Stimulated activated naive CD4-positive, alpha-beta T cell treated with Interleukin-2 at 50 U/mL for 16 hours (primary cell): ENCODE data around the gene GABRE.
"Not testable (repeated sequence)": the region's sequence is repeated elsewhere in the genome, so short reads cannot be mapped to it uniquely, and the experiment has no call there.

Experiments used
- DNase-seq: peaks from one replicate; lab custom pipeline; 2025; lab: John Stamatoyannopoulos, UW

The GABRE gene

DNA sequence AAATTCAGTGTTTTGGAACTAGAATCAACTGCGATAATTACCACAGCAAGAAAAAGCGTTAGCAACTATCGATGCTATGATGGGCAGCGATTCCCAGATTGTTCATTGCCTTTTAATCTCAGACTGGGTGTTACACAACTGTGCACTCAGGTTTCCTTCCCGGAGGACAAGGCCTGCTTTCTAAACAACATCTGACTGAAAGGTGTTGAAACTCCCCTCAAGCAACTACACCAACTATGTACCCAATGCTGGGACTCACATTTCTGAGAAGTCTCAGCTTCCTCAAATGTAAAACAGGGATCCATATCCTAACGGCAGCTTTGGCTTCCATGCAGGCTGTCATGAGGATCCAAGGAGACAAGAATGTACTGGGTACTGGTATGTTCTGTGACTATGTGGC is 8.2 kb downstream of the GABRE start:
- no peak for DNase-seq

DNA sequence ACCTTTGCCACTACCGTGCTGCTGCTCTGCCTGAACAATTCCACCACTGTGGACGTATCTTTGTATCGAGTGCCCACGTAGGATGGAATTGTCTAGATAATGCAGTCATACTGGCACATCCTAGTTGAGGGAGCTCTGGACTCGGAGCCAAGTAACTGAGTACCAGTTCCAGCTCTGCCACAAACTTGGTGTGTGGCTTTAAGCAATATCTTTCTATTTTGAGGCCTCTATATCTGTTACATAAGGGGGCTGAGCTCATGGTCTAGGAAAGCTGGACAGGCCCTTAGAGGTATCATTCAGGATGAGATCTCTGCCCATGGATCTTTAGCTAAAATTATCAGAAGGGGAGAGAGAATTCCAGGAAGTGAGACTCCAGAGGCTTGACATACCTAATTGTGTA is 12.4 kb downstream of the GABRE start:
- DNase-seq: no peak

DNA sequence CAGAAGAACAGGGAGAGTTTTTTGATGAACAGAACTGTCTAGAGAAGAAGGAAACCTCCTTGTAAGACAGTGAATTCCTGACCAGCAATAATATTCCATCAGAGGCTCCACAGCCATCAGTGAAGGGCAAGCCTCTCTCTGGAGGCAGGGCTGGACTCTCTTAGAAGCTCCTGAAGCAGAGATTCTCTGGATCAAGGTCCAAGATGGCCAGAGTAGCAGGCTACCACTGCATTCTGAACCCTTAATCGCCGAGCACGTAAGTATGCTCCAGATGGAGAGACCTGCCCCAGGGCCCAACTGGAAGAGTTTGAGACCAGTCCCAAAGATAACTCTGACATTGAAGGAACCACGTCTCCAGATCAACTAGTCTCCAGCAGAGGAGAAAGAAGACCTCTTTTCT is 16.4 kb downstream of the GABRE start:
- DNase-seq: no peak

DNA sequence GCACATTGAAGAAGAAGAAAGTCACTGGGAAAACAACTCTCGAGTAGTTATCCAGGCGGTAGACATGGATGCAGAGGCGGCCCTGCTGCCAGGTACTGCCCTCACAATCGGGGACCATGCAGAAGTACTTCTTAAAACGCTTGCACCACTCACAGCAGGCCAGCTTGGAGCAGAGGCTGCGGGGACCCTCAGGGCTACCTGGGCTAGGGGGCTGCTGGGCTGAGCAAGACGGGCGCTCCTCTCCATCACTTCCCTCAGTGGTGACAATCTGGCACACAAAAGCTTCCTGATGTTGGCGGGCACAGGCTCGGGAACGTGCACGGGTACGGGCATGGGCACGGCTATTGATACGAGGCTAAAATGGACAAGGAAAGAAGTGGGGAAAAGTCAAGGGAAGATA is 19.7 kb downstream of the GABRE start:
- DNase-seq: no peak

DNA sequence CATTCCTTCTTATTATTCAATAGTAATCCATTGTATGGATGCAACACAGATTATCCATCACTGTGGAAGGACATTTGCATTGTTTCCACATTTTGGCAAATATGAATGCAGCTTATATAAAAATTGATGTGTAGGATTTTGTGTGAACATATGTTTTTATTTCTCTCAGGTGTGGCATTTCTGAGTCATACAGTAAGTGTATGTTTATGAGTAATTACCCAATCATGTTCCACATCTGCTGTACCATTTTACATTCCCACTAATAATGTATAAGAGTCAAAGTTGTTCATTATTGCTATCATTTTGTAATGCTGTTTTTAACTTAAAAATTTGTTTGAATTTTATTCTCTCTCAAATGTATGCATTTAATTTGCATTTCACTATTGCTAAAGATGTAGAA is 36.3 kb downstream of the GABRE start:
- no peak for DNase-seq

DNA sequence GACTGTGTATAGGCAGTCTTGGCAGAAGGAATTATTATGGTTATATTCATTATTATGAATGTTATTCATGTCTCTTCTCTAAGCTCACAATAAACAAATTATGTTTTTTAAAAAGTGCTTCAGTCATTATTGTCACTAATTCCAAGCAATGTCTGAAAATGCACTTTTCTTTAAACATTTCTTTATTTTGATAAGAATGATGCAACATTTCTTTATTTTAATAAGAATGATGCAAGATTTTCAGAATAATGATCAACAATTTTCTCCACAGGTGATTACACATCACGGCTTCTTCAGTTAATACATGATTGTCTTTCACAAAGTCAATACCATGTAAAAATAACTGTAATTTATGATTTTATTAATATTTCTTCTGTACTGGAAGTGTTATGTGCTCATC is 39.1 kb downstream of the GABRE start:
- DNase-seq: no peak

DNA sequence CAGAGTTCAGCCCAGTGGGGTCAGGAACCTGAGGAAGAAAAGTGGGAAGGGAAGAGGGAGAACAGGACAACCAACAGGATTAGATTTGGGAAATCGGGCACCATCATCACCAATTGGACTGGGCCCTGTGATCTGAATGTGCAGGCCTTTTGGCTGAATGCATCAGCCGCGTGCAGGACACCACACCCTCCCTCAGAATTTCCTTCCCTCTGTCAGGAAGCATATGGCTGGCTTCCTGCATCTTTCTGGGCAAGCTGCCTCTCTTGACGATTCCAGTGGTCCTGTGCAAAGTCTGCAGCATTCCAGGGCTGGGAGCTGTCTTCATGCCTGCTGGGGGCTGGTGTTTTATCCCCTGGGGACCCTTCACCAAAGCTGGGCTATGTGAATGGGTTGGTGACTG is 45.4 kb downstream of the GABRE start:
- DNase-seq: no peak

DNA sequence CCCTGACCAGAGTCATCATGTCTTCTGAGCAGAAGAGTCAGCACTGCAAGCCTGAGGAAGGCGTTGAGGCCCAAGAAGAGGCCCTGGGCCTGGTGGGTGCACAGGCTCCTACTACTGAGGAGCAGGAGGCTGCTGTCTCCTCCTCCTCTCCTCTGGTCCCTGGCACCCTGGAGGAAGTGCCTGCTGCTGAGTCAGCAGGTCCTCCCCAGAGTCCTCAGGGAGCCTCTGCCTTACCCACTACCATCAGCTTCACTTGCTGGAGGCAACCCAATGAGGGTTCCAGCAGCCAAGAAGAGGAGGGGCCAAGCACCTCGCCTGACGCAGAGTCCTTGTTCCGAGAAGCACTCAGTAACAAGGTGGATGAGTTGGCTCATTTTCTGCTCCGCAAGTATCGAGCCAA is 50.8 kb downstream of the GABRE start:
- DNase-seq: no peak

DNA sequence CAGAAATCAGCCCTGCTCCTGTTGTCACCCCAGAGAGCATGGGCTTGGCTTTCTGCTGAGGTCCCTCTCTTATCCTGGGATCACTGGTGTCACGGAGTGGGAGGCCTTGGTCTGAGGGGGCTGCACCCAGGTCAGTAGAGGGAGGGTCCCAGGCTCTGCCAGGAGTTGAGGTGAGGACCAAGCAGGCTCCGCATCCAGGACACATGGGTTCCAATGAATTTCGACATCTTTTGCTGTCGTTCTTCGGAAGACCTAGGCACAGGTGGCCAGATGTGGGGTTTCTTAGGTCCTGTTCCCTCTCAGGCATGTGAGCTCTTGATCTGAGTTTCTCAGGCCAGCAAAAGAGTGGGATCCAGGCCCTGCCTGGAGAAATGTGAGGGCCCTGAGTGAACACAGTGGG is 51.8 kb downstream of the GABRE start:
- DNase-seq: no peak

DNA sequence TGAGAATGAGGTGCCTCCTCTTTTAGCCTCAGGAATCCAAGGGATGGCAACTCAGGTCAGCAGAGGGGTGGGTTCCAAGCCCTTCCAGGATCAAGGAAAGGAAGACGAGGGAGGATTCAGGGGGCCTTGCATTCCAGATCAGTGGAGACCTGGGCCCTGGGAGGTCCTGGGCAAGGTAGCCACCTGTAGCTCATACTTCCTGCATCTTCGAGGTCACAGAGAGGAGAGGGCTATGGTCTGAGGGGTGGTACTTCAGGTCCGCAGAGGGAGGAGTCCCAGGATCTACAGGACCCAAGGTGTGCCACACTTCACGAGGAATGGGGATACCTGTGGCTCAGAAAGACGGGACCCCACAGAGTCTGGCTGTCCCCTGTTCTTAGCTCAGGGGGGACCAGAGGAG is 52.6 kb downstream of the GABRE start:
- DNase-seq: no peak

DNA sequence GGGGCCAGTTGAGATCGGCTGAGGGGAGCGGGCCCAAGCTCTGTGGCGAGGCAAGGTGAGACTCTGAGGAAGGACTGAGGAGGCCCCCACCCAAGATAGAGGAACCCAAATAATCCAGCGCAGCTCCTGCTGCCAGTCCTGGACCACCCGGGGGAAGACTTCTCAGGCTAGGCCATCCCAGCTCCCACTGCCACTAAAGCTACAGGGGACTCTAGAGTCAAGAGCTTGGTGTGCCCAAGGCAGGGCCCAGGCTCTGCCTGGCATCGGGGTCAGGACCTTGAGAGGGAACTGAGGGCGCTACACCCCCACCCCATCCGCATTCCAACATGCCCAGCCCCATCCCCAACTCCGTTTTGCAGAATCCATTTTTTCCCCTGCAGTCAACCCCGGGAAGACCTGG is 53.2 kb downstream of the GABRE start:
- no peak for DNase-seq

DNA sequence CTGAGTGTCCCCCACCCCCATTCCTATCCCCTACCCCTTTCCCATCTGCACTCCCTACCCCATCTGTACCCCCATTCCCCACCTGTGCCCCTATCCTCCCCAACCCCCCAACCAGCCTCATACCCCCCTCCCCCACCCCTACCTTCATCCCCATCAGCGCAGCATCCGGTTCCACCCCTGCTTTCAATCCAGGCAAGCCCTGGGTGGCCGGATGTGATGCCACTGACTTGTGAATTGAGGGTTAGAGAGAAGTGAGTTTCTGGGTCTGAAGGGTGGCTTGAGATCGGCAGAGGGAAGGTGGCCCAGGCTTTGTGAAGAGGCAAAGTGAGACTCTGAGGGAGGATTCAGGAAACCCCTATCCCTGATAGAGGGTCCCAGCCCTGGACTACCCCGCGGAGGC is 53.9 kb downstream of the GABRE start:
- DNase-seq: no peak

DNA sequence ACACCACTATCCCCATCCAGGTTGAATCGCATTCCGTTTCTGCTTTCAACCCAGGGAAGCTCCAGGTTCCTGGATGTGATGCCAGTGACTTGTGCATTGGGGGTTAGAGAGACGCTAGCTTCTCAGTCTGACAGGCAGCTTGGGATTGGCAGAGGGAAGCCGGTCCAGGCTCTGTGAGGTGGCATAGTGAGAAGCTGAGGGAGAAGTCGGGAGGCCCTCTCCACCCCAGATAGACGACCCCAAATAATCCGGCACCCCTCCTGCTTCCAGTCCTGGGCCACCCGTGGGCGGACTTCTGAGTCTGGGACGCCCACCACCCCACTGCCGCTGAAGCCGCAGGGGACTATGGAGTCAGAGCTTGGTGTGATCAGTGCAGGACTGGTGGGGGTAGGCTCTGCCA is 54.4 kb downstream of the GABRE start:
- no peak for DNase-seq

DNA sequence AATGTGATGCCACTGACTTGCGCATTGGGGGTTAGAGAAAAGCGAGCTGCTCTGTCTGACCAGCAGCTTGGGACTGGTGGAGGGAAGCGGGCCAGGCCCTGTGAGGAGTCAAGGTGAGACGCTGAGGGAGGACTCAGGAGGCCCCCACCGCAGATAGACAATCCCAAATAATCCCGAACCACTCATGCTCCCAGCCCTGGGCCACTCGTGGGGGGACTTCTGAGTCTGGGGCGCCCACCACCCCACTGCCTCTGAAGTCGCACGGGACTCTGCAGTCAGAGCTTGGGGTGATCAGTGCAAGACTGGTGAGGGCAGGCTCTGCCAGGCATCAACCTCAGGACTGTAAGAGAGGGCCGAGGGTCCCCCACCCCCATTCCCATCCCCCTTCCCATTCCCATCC is 54.9 kb downstream of the GABRE start:
- DNase-seq: no peak

DNA sequence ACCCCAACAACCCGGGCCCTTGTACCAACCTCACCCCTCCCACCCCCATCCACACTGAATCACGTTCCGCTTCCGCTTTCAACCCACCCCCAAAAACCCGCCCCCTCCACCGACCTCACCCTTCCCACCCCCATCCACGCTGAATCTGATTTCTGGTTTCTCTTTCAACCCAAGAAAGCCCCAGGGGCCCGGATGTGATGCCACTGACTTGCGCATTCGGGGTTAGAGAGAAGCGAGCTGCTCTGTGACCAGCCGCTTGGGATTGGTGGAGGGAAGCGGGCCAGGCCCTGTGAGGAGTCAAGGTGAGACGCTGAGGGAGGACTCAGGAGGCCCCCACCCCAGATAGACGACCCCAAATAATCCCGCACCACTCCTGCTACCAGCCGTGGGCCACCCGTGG is 55.7 kb downstream of the GABRE start:
- DNase-seq: not testable (repeated sequence)

DNA sequence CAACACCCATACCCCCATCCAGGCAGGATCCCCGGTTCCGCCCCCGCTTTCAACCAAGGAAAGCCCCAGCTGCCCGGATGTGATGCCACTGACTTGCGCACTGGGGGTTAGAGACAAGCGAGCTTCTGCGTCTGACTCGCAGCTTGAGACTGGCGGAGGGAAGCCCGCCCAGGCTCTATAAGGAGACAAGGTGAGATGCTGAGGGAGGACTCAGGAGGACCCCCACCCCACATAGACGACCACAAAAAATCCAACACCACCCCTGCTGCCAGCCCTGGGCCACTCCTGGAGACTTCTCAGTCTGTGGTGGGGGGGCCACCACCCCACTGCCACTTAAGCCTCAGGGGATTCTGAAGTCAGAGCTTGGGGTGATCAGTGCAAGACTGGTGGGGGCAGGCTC is 61.7 kb downstream of the GABRE start, which contains the start of gene MAGEA4:
Gene MAGEA4, plus strand, starts transcription at position 110 of the 400 bp plus-strand sequence. CDS start 10,776 bp downstream, outside the sequence.
- no peak for DNase-seq

DNA sequence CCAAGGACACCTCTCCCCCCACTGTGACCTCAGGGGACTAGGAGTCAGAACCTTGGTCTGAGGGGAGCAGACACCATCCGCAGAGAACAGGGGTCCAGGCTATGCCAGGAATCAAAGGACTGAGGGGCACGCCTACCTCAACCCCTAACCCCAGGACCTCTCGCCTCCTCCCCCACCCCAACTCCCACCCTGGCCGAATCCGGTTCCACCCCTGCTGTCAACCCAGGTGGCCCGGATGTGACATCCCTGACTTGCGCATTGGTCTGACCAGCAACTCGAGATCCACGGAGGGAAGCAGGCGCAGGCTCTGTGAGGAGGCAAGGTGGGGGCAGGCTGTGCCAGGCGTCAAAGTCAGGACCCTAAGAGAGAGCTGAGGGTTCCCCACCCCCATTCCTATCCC is 62.3 kb downstream of the GABRE start:
- no peak for DNase-seq

DNA sequence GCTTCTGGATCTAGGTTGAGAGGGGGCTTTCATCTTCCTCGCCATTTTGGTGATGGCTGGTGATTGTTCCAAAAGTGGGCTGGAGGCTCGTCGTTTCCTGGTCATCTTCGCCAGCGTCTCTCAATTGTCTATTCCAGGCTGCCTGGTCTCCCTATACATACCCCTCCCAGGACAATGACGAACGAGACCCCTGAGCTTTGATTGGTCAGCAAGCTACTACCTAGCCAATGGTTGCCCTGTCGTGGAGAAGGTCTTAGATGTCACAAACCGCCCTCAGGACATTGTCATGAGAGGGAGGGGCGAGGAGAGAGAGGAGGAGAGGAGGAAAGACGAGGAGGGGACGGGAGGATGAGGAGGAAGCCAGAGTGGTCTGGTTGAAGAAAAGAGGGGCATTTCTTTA is 69.5 kb downstream of the GABRE start:
- no peak for DNase-seq
